Measurements from ENCODE around the gene HTR2A.

Gene HTR2A

DNA sequence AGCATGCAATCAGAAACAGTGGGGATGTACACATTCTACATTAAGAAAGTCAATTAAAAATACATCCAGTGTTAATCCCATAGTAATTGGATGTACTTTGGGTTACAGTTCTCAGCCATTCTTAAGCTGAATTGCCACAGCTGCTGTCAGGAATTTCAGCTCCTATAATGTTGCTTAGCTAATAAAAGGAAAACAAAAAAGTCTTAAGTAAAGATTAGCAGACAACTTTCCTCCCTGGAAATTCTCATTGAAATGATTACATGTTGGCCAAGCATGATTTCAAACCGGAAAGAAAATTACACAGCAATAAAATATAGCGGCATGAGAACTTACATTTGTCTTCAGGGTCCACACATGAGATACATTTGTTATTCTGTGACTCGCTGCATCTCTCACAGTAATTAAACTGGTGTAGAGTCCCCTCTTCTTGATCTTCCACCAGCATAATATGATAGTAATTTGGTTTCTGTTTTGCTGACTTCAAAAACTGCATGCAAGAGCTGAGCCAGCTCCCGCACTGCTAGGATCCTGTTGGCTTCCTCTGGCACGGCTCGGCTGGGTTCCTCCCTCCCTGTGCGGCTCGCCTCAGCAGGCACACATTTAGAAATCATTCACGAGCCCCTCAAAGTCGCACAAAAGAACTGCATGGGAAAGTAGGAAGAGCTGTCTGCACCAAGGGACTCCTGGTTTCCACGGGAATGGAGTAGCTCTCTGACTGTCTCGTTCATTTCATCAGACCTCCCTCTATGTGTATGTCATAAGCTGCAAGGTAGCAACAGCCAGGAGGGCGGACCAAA lies at the start of gene HTR2A:
Gene HTR2A, minus strand, starts transcription at position 713 of the 797 bp plus-strand sequence. CDS start 1,147 bp downstream, outside the sequence.
- DNase-seq (ENCODE audit: low read depth in 2 of 2): no peak

- DNase-seq (ENCODE audit: low read depth in 2 of 2): no peak
These were observed 39.7 kb upstream of the HTR2A start for GRCh38 chr13:46936525-46936924.

- DNase-seq (ENCODE audit: low read depth in 2 of 2): no peak
These were observed 37.9 kb upstream of the HTR2A start for GRCh38 chr13:46934749-46935148.

- no peak for DNase-seq (ENCODE audit: low read depth in 2 of 2)
These were observed 30.2 kb upstream of the HTR2A start for GRCh38 chr13:46926916-46927590.

GRCh38 chr13:46925486-46925885 lies 28.6 kb upstream of the HTR2A start:
- DNase-seq (ENCODE audit: low read depth in 2 of 2): no peak

- DNase-seq (ENCODE audit: low read depth in 2 of 2): no peak
These were observed 17.5 kb upstream of the HTR2A start for GRCh38 chr13:46914341-46914740.

- DNase-seq (ENCODE audit: low read depth in 2 of 2): no peak
These were observed 16.9 kb upstream of the HTR2A start for GRCh38 chr13:46913757-46914156.

- no peak for DNase-seq (ENCODE audit: low read depth in 2 of 2)
These were observed 12.2 kb upstream of the HTR2A start for GRCh38 chr13:46909042-46909441.

- DNase-seq (ENCODE audit: low read depth in 2 of 2): no peak
These were observed 11.6 kb upstream of the HTR2A start for GRCh38 chr13:46908501-46908900.

- no peak for DNase-seq (ENCODE audit: low read depth in 2 of 2)
These were observed 9.6 kb upstream of the HTR2A start for GRCh38 chr13:46906405-46906804.

GRCh38 chr13:46905249-46905648 lies 8.4 kb upstream of the HTR2A start:
- no peak for DNase-seq (ENCODE audit: low read depth in 2 of 2)

DNA sequence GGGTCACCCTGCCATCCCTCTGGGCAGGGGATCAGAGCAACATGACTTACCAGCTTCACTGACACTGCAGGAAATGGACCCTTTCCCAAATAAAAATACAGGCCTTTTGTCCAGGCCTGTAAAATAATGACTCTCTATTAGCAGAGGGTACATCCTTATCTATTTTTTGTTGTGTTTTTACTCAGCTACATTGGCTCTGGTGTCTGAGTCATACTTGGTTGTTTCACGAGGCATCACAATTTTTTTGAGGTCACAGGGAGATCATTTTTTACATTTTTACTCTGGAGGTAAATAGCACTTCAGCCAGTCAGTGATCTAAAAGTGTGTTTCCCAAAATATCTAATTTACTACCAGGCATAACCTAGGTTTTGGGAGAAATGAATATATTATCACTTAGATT lies 6.9 kb upstream of the HTR2A start:
- DNase-seq (ENCODE audit: low read depth in 2 of 2): no peak

GRCh38 chr13:46901721-46902120 lies 4.9 kb upstream of the HTR2A start:
- DNase-seq (ENCODE audit: low read depth in 2 of 2): no peak

GRCh38 chr13:46899801-46900200 lies 2.9 kb upstream of the HTR2A start:
- no peak for DNase-seq (ENCODE audit: low read depth in 2 of 2)

DNA sequence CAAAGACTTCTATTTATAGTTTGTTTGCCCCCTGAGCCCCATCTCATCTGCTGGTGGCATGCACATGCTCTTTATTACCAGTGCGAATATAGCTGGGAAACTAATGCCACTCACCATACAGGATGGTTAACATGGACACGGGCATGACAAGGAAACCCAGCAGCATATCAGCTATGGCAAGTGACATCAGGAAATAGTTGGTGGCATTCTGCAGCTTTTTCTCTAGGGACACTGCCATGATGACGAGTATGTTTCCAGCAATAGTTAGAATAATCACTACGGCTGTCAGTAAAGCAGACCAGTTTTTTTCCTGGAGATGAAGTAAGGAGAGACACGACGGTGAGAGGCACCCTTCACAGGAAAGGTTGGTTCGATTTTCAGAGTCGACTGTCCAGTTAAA lies 1.5 kb downstream of the HTR2A start:
- no peak for DNase-seq (ENCODE audit: low read depth in 2 of 2)

DNA sequence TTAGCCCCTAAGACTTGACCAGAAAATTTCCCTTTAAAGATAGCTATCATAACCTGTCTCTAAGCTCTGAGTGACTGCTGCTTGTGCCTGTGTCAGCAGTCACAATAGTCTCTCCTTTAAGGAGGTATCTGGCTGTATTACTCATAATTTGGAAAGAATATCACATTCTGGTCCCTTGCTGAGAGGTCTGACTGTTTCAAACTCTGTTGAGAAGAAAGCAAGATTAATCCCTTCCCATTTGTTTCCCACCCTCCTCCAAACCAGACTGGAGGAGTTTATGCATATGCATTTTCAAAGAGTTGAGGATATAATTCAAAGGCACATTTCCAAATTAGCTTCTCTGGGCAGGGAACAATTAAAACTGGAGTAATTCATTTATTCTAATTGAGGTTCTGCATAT lies 2.3 kb downstream of the HTR2A start:
- no peak for DNase-seq (ENCODE audit: low read depth in 2 of 2)

DNA sequence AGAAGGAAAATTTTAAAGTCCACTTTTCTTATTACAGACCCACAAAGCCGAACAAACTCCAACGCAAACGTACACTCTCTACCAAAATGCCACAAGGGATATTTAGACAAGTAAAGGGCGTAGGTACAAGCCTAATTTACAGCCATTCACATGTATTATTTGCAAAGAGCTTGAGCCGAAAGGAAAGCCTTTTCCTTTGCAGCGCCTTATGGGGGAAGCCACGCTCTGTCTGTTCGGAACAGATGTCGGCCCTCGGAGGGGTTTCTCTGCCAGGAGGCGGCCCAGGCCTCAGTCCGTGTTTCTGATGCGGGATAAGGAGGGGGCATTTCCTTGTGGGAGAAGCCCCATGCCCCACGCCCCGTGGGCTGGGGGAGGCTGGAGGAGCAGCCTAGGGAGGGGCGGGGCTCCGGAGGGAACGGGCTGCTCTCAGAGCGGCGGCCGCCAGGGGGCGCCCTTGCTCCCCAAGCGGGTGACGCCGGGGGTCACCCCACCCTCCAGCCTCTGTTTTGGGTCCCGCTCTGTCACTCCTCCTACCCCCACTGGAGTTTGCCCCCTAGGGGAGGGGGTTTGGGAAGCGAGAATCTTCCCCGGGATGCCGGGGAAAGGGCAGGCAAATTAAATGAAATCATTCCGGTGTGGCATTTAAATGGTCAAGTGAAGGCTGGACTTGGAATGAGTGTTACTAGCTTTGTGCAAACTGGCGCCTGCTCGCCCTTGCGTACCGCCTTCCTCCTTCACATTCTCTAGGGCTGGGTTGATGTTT lies 2.9 kb downstream of the HTR2A start:
- DNase-seq (ENCODE audit: low read depth in 2 of 2): peak; percentile 21 to 59

- no peak for DNase-seq (ENCODE audit: low read depth in 2 of 2)
These were observed 3.6 kb downstream of the HTR2A start for GRCh38 chr13:46893221-46893740.

GRCh38 chr13:46885018-46885417 lies 11.8 kb downstream of the HTR2A start:
- DNase-seq (ENCODE audit: low read depth in 2 of 2): no peak

GRCh38 chr13:46884531-46884930 lies 12.3 kb downstream of the HTR2A start:
- DNase-seq (ENCODE audit: low read depth in 2 of 2): no peak

- no peak for DNase-seq (ENCODE audit: low read depth in 2 of 2)
These were observed 15.2 kb downstream of the HTR2A start for GRCh38 chr13:46881621-46882020.

DNA sequence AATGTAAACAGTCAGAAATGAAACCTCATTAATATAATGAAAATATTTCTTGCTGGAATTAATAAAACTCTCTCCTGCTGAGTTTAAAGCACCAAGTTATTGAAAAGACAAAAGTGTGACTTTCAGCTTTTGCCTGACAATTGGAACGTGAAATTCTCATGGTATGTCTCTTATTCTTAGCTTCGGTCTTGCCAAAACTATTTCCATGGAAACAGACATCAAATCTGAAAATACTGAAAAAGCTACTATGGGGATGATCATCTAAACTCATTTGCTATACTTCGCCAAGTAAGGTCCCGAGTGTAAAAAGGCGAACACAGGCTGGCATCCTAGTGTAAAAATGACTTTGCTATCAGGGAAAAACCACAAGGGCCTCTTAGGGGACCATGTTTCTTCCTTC lies 22.8 kb downstream of the HTR2A start:
- DNase-seq (ENCODE audit: low read depth in 2 of 2): no peak

All from activated CD4-positive, alpha-beta T cell treated with anti-CD3 and anti-CD28 coated beads for 24 hours (primary cell).